Liver (tissue), 9 donors: ENCODE measurements around the gene CGB5. TPM values are rescaled to one million over a fixed set of nuclear protein-coding genes. Genes with fewer than 3 reads are reported as not detected.

ENCODE experiments used
- DNase-seq: peaks from one replicate; pipeline ENCODE4 v3.0.0-alpha.2; 2017; ENCODE audit warnings: low spot score
- H3K27ac ChIP-seq, 2 donors: one replicate each; pipeline ENCODE4 v1.7.0; 2013; ENCODE audit warnings: inconsistent platforms in 2 of 2, low read length in 2 of 2, control low read depth in 1 of 2, low read depth in 1 of 2, mild to moderate bottlenecking in 1 of 2
- H3K27me3 ChIP-seq, 4 donors: one replicate each; pipeline versions ENCODE4 v1.6.1 to v1.7.0; 2013; ENCODE audit warnings: low read length in 3 of 4, inconsistent platforms in 1 of 4, mild to moderate bottlenecking in 1 of 4, moderate library complexity in 1 of 4; ENCODE audit not compliant: control insufficient read depth in 4 of 4, insufficient read depth in 4 of 4
- H3K36me3 ChIP-seq, 4 donors: one replicate each; pipeline versions ENCODE4 v1.6.1 to v1.7.0; 2013; ENCODE audit warnings: low read length in 3 of 4, mild to moderate bottlenecking in 3 of 4, low read depth in 1 of 4, moderate library complexity in 1 of 4; ENCODE audit not compliant: control insufficient read depth in 4 of 4, insufficient read depth in 3 of 4
- H3K4me1 ChIP-seq, 4 donors: one replicate each; pipeline versions ENCODE4 v1.6.1 to v1.7.0; 2013; ENCODE audit warnings: low read length in 3 of 4, mild to moderate bottlenecking in 3 of 4, moderate library complexity in 1 of 4; ENCODE audit not compliant: control insufficient read depth in 4 of 4, insufficient read depth in 4 of 4
- H3K4me3 ChIP-seq, 3 donors: one replicate each; pipeline versions ENCODE4 v1.6.1 to v1.7.0; 2013; ENCODE audit warnings: low read length in 3 of 3, control low read depth in 1 of 3, low read depth in 1 of 3, mild to moderate bottlenecking in 1 of 3
- H3K9ac ChIP-seq, 2 donors: one replicate each; pipeline ENCODE4 v1.7.0; 2013; ENCODE audit warnings: low read length in 2 of 2, mild to moderate bottlenecking in 2 of 2, moderate library complexity in 2 of 2, control low read depth in 1 of 2, low read depth in 1 of 2
- H3K9me3 ChIP-seq, 4 donors: one replicate each; pipeline versions ENCODE4 v1.6.1 to v1.7.0; 2013; ENCODE audit warnings: low read length in 3 of 4; ENCODE audit not compliant: control insufficient read depth in 4 of 4
- FOXA2 ChIP-seq: IDR thresholded peaks from 2 replicates; pipeline ENCODE4 v1.6.1; 2016; ENCODE audit warnings: antibody characterized with exemption
- GABPA ChIP-seq, 2 donors: IDR thresholded peaks in 1 of 2; conservative IDR thresholded peaks in 1 of 2; 2 replicates each; pipeline ENCODE4 v1.6.1; 2016; ENCODE audit warnings: antibody characterized with exemption in 2 of 2, mild to moderate bottlenecking in 1 of 2, moderate library complexity in 1 of 2
- HNF4A ChIP-seq, 2 donors: conservative IDR thresholded peaks; 2 replicates each; pipeline ENCODE4 v1.6.1; 2016; ENCODE audit warnings: antibody characterized with exemption in 2 of 2, mild to moderate bottlenecking in 2 of 2
- HNF4G ChIP-seq: IDR thresholded peaks from 2 replicates; pipeline ENCODE4 v1.6.1; 2016; ENCODE audit warnings: antibody characterized with exemption
- JUND ChIP-seq, 2 donors: IDR thresholded peaks; 2 replicates each; pipeline ENCODE4 v1.6.1; 2016; ENCODE audit warnings: antibody characterized with exemption in 2 of 2
- RAD21 ChIP-seq, 2 donors: IDR thresholded peaks; 2 replicates each; pipeline ENCODE4 v1.6.1; 2016; ENCODE audit warnings: antibody characterized with exemption in 2 of 2, mild to moderate bottlenecking in 2 of 2
- RXRA ChIP-seq, 2 donors: IDR thresholded peaks; 2 replicates each; pipeline ENCODE4 v1.6.1; 2017 to 2018; ENCODE audit warnings: antibody characterized with exemption in 2 of 2, mild to moderate bottlenecking in 1 of 2
- WGBS: extraction: QIAGEN DNeasy Blood & Tissue Kit; methylation state at CpG from one replicate; pipeline ENCODE4 v1.1.7; 2013; 5-methylcytosine and 5-hydroxymethylcytosine counted together
- polyA plus RNA-seq, 2 donors: library from polyadenylated mRNA; stranded (reverse) in 1 of 2; unstranded in 1 of 2; fragments of 200-250 nt in 1 of 2; fragments of >200 nt in 1 of 2; fragmentation: Nextera tagmentation in 1 of 2; extraction: Ambion mirVana in 1 of 2; gene quantifications; one replicate each; pipeline versions ENCODE4 v1.2.1 to v1.2.3, GENCODE V29; 2013 to 2015
- total RNA-seq, 2 donors: library from RNA; depleted of rRNA; stranded (reverse); fragments of >200 nt; gene quantifications; one replicate each; pipeline ENCODE4 v1.2.3, GENCODE V29; 2014
- TF ChIP-seq, protein P1 (sequence below): fragments of 150-350 bp; IDR thresholded peaks from 2 replicates; pipeline ENCODE4 v1.5.1; 2017; ENCODE audit warnings: improper control_type of control experiment, low read depth, low read length; ENCODE audit not compliant: missing input control
- TF ChIP-seq, protein P2 (sequence below): IDR thresholded peaks from 2 replicates; pipeline ENCODE4 v1.6.1; 2016; ENCODE audit warnings: antibody characterized with exemption
- TF ChIP-seq, protein P3 (sequence below): IDR thresholded peaks from 2 replicates; pipeline ENCODE4 v1.6.1; 2016; ENCODE audit warnings: antibody characterized with exemption
- donor health status: healthy.
- donor health status: healthy.
- donor health status: healthy.
- donor health status: healthy.
- donor health status: healthy.

The CGB5 gene
- total and polyA plus RNA-seq, 4 donors: not detected

DNA sequence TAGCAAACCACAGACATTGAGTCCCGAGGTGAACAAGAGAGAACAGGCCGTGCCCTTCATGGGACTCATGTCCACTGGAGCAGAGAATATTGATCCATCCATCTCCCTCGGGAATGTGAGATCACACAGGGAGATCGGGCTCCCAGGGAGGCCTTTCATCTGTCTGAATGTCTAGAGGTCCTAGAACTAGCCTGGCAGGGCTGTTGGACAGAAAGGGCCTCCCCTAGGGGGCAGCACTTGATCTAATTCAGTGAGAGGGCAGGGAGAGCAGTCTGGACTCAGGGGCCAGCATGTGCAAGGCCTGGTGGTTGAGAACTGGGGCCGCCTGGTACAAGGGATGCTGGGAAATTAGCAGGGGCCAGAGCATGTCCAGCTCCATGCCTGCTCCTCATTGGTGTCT is 45.7 kb upstream of the CGB5 start:
- peak; percentile 7 to 63 for TF ChIP-seq RAD21 (IDR thresholded peaks at IDR 0.05)
- TF ChIP-seq, protein P1, sequence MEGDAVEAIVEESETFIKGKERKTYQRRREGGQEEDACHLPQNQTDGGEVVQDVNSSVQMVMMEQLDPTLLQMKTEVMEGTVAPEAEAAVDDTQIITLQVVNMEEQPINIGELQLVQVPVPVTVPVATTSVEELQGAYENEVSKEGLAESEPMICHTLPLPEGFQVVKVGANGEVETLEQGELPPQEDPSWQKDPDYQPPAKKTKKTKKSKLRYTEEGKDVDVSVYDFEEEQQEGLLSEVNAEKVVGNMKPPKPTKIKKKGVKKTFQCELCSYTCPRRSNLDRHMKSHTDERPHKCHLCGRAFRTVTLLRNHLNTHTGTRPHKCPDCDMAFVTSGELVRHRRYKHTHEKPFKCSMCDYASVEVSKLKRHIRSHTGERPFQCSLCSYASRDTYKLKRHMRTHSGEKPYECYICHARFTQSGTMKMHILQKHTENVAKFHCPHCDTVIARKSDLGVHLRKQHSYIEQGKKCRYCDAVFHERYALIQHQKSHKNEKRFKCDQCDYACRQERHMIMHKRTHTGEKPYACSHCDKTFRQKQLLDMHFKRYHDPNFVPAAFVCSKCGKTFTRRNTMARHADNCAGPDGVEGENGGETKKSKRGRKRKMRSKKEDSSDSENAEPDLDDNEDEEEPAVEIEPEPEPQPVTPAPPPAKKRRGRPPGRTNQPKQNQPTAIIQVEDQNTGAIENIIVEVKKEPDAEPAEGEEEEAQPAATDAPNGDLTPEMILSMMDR: peak; percentile 22
- no peak for TF ChIP-seq RXRA (IDR thresholded peaks at IDR 0.05)
- DNase-seq: peak; percentile 70
- Histone ChIP-seq H3K9ac (no peak overlapping the region), H3K27me3 (no peaks in the 10 kb centered on the region), H3K36me3 (peaks cover 0 to 3% (median 2%) of the 10 kb centered on the region in 4 donors), H3K9me3 (no peaks in the 10 kb centered on the region), H3K4me3 (no peak overlapping the region), H3K27ac (no peak overlapping the region), H3K4me1 (peaks cover 2 to 13% (median 7%) of the 10 kb centered on the region in 4 donors)
- 71% methylated on average over 5 of the region's 5 CpGs for WGBS

DNA sequence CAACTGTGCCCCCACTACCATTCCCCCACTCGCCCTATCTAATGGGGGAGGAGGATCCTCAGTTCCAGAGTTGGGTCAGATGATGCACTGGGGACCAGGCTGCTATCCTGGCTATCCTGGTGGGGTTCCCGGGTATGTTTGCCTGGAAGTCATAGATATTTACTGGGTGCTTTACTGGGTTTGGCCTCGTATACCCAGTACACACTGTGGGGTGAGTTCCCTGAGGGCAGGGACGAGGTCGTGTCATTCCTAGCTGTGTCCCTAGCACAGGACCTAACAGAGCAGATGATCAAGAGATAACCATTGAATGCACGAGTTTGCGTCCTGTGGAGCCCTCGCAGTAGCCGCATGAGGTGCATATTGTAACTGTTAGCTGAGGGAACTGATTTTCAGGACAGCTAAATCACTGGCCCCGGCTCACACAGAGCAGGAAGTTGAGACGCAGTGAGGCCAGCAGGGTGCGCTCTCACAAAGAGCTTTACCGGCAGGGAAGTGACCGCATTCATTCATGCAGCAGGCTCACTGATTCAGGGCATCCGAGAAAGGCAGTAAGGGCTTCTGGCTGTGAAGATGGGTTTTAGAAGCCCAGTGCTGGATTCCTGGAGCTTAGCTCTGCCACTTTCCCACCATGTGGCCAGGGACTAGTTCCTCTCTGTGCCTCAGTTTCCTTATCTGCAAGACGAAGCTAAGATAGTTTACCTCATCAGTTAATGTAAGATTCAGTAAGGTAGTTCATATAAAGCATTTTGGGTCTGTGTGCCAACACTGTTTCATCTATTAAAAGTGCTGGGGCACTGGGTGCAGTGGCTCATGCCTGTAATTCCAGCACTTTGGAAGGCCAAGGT is 43.9 kb upstream of the CGB5 start:
- peak; percentile 64 for DNase-seq

DNA sequence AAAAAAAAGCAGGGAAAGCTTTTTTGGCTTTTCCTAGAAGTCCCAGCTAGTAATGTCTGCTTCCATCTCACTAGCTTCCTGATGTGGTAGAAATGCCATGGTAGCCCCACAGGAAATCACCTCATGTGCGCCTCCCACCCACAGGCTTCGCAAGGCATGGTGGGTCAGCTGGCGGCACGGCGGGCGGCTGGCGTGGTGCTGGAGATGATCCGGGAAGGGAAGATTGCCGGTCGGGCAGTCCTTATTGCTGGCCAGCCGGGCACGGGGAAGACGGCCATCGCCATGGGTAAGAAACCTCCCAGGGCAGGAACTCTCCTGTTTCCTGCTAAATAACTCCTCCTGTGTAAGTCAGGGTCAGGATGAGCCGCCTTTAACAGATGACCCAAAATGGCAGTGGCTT is 39.5 kb upstream of the CGB5 start:
- H3K4me3 ChIP-seq: no peak overlapping the region
- TF ChIP-seq FOXA2: no peak
- no peak for DNase-seq
- no peaks in the 10 kb centered on the region for H3K27me3 ChIP-seq
- WGBS: 97% methylated on average over 15 of the region's 15 CpGs
- no peak overlapping the region for H3K27ac ChIP-seq
- H3K36me3 ChIP-seq: peaks cover 15 to 39% (median 22%) of the 10 kb centered on the region in 4 donors
- H3K9ac ChIP-seq: no peak overlapping the region
- H3K4me1 ChIP-seq: no peaks in the 10 kb centered on the region
- no peaks in the 10 kb centered on the region for H3K9me3 ChIP-seq

More for the DNA sequence above, 43.9 kb upstream of the CGB5 start:
- Histone ChIP-seq H3K27me3 (no peaks in the 10 kb centered on the region), H3K4me3 (no peak overlapping the region), H3K9me3 (no peaks in the 10 kb centered on the region), H3K36me3 (peaks cover 3 to 16% (median 10%) of the 10 kb centered on the region in 4 donors), H3K4me1 (peaks cover 0 to 5% (median 2%) of the 10 kb centered on the region in 4 donors), H3K27ac (no peak overlapping the region), H3K9ac (no peak overlapping the region)
- 73% methylated on average over 16 of the region's 16 CpGs for WGBS
- TF ChIP-seq, protein P2, sequence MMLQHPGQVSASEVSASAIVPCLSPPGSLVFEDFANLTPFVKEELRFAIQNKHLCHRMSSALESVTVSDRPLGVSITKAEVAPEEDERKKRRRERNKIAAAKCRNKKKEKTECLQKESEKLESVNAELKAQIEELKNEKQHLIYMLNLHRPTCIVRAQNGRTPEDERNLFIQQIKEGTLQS: no peak
- TF ChIP-seq RAD21 (IDR thresholded peaks at IDR 0.05) (peak; percentile 34 to 74), HNF4G (no peak), HNF4A (conservative IDR thresholded peaks at IDR 0.05) (no peak), JUND (IDR thresholded peaks at IDR 0.05) (no peak), GABPA (IDR thresholded peaks at IDR 0.05 in 1 of 2, conservative IDR thresholded peaks at IDR 0.05 in 1 of 2) (no peak)
- TF ChIP-seq, protein P1: peak; percentile 29
- TF ChIP-seq, protein P3, sequence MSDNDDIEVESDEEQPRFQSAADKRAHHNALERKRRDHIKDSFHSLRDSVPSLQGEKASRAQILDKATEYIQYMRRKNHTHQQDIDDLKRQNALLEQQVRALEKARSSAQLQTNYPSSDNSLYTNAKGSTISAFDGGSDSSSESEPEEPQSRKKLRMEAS: no peak
